Measurements from ENCODE around the gene UNC93A. TPM values are rescaled to one million over a fixed set of nuclear protein-coding genes. Genes with fewer than 3 reads are reported as not detected.

The UNC93A gene
- total and polyA plus RNA-seq, 7 donors: 0.45 TPM; not detected in 6

GRCh38 chr6:167330750-167331149 is 39.6 kb downstream of the UNC93A start:
- intact Hi-C loops (cut with DNase I): no loop called here
- Histone ChIP-seq H3K4me3 (no peak overlapping the region), H3K36me3 (no peaks in the 10 kb centered on the region), H3K27me3 (no peaks in the 10 kb centered on the region), H3K27ac (no peak overlapping the region), H3K9me3 (no peaks in the 10 kb centered on the region), H3K4me1 (no peaks in the 10 kb centered on the region)
- DNase-seq: no peak
- 84 to 87% methylated on average over 9 of the region's 9 CpGs for WGBS, 2 donors
- TF ChIP-seq CTCF (IDR thresholded peaks at IDR 0.05) (no peak), EP300 (IDR thresholded peaks at IDR 0.05) (no peak), POLR2A (IDR thresholded peaks at IDR 0.05) (no peak), POLR2AphosphoS5 (IDR thresholded peaks at IDR 0.05) (no peak)

- Histone ChIP-seq H3K4me3 (no peak overlapping the region), H3K27ac (no peak overlapping the region), H3K9me3 (no peaks in the 10 kb centered on the region), H3K36me3 (no peaks in the 10 kb centered on the region), H3K27me3 (no peaks in the 10 kb centered on the region), H3K4me1 (no peaks in the 10 kb centered on the region)
- intact Hi-C loops (cut with DNase I): no loop called here
- TF ChIP-seq EP300 (IDR thresholded peaks at IDR 0.05) (no peak), CTCF (IDR thresholded peaks at IDR 0.05) (no peak), POLR2A (IDR thresholded peaks at IDR 0.05) (no peak), POLR2AphosphoS5 (IDR thresholded peaks at IDR 0.05) (no peak)
- no peak for DNase-seq
- WGBS, 2 donors: 86 to 90% methylated on average over 11 of the region's 11 CpGs
Measured at GRCh38 chr6:167331565-167331964, 40.5 kb downstream of the UNC93A start.

- no peak overlapping the region for H3K27ac ChIP-seq
- intact Hi-C loops (cut with DNase I): no loop called here
- no peaks in the 10 kb centered on the region for H3K4me1 ChIP-seq
- WGBS, 2 donors: 89 to 91% methylated on average over 19 of the region's 19 CpGs
- DNase-seq: no peak
- H3K36me3 ChIP-seq: no peaks in the 10 kb centered on the region
- H3K27me3 ChIP-seq: no peaks in the 10 kb centered on the region
- no peak overlapping the region for H3K4me3 ChIP-seq
- TF ChIP-seq CTCF (IDR thresholded peaks at IDR 0.05): no peak
- TF ChIP-seq POLR2A (IDR thresholded peaks at IDR 0.05): no peak
- TF ChIP-seq EP300 (IDR thresholded peaks at IDR 0.05): no peak
- TF ChIP-seq POLR2AphosphoS5 (IDR thresholded peaks at IDR 0.05): no peak
- H3K9me3 ChIP-seq: no peaks in the 10 kb centered on the region
Measured at GRCh38 chr6:167336844-167337630, 45.9 kb downstream of the UNC93A start.

GRCh38 chr6:167337675-167338449 is 46.7 kb downstream of the UNC93A start:
- TF ChIP-seq POLR2A (IDR thresholded peaks at IDR 0.05) (no peak), POLR2AphosphoS5 (IDR thresholded peaks at IDR 0.05) (no peak), EP300 (IDR thresholded peaks at IDR 0.05) (no peak), CTCF (IDR thresholded peaks at IDR 0.05) (no peak)
- no peaks in the 10 kb centered on the region for H3K4me1 ChIP-seq
- no peaks in the 10 kb centered on the region for H3K36me3 ChIP-seq
- DNase-seq: no peak
- WGBS, 2 donors: 91% methylated on average over 5 of the region's 5 CpGs
- no peak overlapping the region for H3K27ac ChIP-seq
- no peaks in the 10 kb centered on the region for H3K9me3 ChIP-seq
- intact Hi-C loops (cut with DNase I): no loop called here
- no peak overlapping the region for H3K4me3 ChIP-seq
- H3K27me3 ChIP-seq: no peaks in the 10 kb centered on the region
